Measurements from ENCODE around the gene DDX41. TPM values are rescaled to one million over a fixed set of nuclear protein-coding genes. Genes with fewer than 3 reads are reported as not detected.

The DDX41 gene
- total and polyA plus RNA-seq, 2 donors: 71.3 to 78.0 TPM

GRCh38 chr5:177523711-177524538 is 7.2 kb upstream of the DDX41 start:
- DNase-seq (ENCODE audit: low read depth in 6 of 9, low spot score in 9 of 9): no peak
- no peak overlapping the region for H3K4me3 ChIP-seq (ENCODE audit: low read length in 2 of 2)
- no peaks in the 10 kb centered on the region for H3K9me3 ChIP-seq (ENCODE audit: control insufficient read depth in 2 of 2, insufficient read depth in 1 of 2, low read length in 1 of 2)
- no peaks in the 10 kb centered on the region for H3K4me1 ChIP-seq (ENCODE audit: control insufficient read depth in 2 of 2, insufficient read depth in 2 of 2, low read length in 2 of 2)
- 98% methylated on average over 19 of the region's 19 CpGs for WGBS
- no peak overlapping the region for H3K27ac ChIP-seq (ENCODE audit: low read depth in 1 of 2, low read length in 1 of 2)
- H3K36me3 ChIP-seq (ENCODE audit: control insufficient read depth in 2 of 2, insufficient read depth in 2 of 2, low read length in 1 of 2): peaks cover 84 to 85% of the 10 kb centered on the region in 2 donors
- H3K27me3 ChIP-seq (ENCODE audit: control insufficient read depth in 2 of 2, insufficient read depth in 1 of 2, low read length in 1 of 2): no peaks in the 10 kb centered on the region

- H3K27ac ChIP-seq (ENCODE audit: low read depth in 1 of 2, low read length in 1 of 2): no peak overlapping the region
- no peak for DNase-seq (ENCODE audit: low read depth in 6 of 9, low spot score in 9 of 9)
- peaks cover 58 to 59% of the 10 kb centered on the region in 2 donors for H3K36me3 ChIP-seq (ENCODE audit: control insufficient read depth in 2 of 2, insufficient read depth in 2 of 2, low read length in 1 of 2)
- H3K9me3 ChIP-seq (ENCODE audit: control insufficient read depth in 2 of 2, insufficient read depth in 1 of 2, low read length in 1 of 2): no peaks in the 10 kb centered on the region
- 89% methylated on average over 2 of the region's 2 CpGs for WGBS
- H3K4me3 ChIP-seq (ENCODE audit: low read length in 2 of 2): no peak overlapping the region
- peaks cover 3 to 4% of the 10 kb centered on the region in 2 donors for H3K4me1 ChIP-seq (ENCODE audit: control insufficient read depth in 2 of 2, insufficient read depth in 2 of 2, low read length in 2 of 2)
- no peaks in the 10 kb centered on the region for H3K27me3 ChIP-seq (ENCODE audit: control insufficient read depth in 2 of 2, insufficient read depth in 1 of 2, low read length in 1 of 2)
These were observed 4.3 kb upstream of the DDX41 start for GRCh38 chr5:177520916-177521513.

- Histone ChIP-seq H3K4me3 (ENCODE audit: low read length in 2 of 2) (no peak overlapping the region), H3K9me3 (ENCODE audit: control insufficient read depth in 2 of 2, insufficient read depth in 1 of 2, low read length in 1 of 2) (no peaks in the 10 kb centered on the region), H3K27me3 (ENCODE audit: control insufficient read depth in 2 of 2, insufficient read depth in 1 of 2, low read length in 1 of 2) (no peaks in the 10 kb centered on the region), H3K36me3 (ENCODE audit: control insufficient read depth in 2 of 2, insufficient read depth in 2 of 2, low read length in 1 of 2) (peaks cover 56% of the 10 kb centered on the region in 2 donors), H3K4me1 (ENCODE audit: control insufficient read depth in 2 of 2, insufficient read depth in 2 of 2, low read length in 2 of 2) (peaks cover 11% of the 10 kb centered on the region in 2 donors), H3K27ac (ENCODE audit: low read depth in 1 of 2, low read length in 1 of 2) (no peak overlapping the region)
- DNase-seq (ENCODE audit: low read depth in 6 of 9, low spot score in 9 of 9): no peak
- 97% methylated on average over 3 of the region's 3 CpGs for WGBS
These were observed 3.5 kb upstream of the DDX41 start for GRCh38 chr5:177520271-177520670.

GRCh38 chr5:177519463-177520235 is 2.9 kb upstream of the DDX41 start:
- no peaks in the 10 kb centered on the region for H3K9me3 ChIP-seq (ENCODE audit: control insufficient read depth in 2 of 2, insufficient read depth in 1 of 2, low read length in 1 of 2)
- no peaks in the 10 kb centered on the region for H3K27me3 ChIP-seq (ENCODE audit: control insufficient read depth in 2 of 2, insufficient read depth in 1 of 2, low read length in 1 of 2)
- no peak overlapping the region for H3K4me3 ChIP-seq (ENCODE audit: low read length in 2 of 2)
- no peak overlapping the region for H3K27ac ChIP-seq (ENCODE audit: low read depth in 1 of 2, low read length in 1 of 2)
- peaks cover 56% of the 10 kb centered on the region in 2 donors for H3K36me3 ChIP-seq (ENCODE audit: control insufficient read depth in 2 of 2, insufficient read depth in 2 of 2, low read length in 1 of 2)
- 98% methylated on average over 13 of the region's 13 CpGs for WGBS
- H3K4me1 ChIP-seq (ENCODE audit: control insufficient read depth in 2 of 2, insufficient read depth in 2 of 2, low read length in 2 of 2): peaks cover 11% of the 10 kb centered on the region in 2 donors
- no peak for DNase-seq (ENCODE audit: low read depth in 6 of 9, low spot score in 9 of 9)

- peaks cover 65 to 66% of the 10 kb centered on the region in 2 donors for H3K36me3 ChIP-seq (ENCODE audit: control insufficient read depth in 2 of 2, insufficient read depth in 2 of 2, low read length in 1 of 2)
- no peak for DNase-seq (ENCODE audit: low read depth in 6 of 9, low spot score in 9 of 9)
- H3K27ac ChIP-seq (ENCODE audit: low read depth in 1 of 2, low read length in 1 of 2): no peak overlapping the region
- H3K9me3 ChIP-seq (ENCODE audit: control insufficient read depth in 2 of 2, insufficient read depth in 1 of 2, low read length in 1 of 2): no peaks in the 10 kb centered on the region
- H3K4me1 ChIP-seq (ENCODE audit: control insufficient read depth in 2 of 2, insufficient read depth in 2 of 2, low read length in 2 of 2): peaks cover 11 to 15% of the 10 kb centered on the region in 2 donors
- 88% methylated on average over 7 of the region's 7 CpGs for WGBS
- peak overlapping the region; percentile 64 to 84 for H3K4me3 ChIP-seq (ENCODE audit: low read length in 2 of 2)
- H3K27me3 ChIP-seq (ENCODE audit: control insufficient read depth in 2 of 2, insufficient read depth in 1 of 2, low read length in 1 of 2): no peaks in the 10 kb centered on the region
These were observed 1.2 kb downstream of the DDX41 start for GRCh38 chr5:177515580-177515979.

- no peaks in the 10 kb centered on the region for H3K9me3 ChIP-seq (ENCODE audit: control insufficient read depth in 2 of 2, insufficient read depth in 1 of 2, low read length in 1 of 2)
- WGBS: over 99% methylated on average over 11 of the region's 11 CpGs
These were observed 2.2 kb downstream of the DDX41 start for GRCh38 chr5:177514541-177514940.

GRCh38 chr5:177513500-177513899 is 3.3 kb downstream of the DDX41 start:
- no peak for DNase-seq (ENCODE audit: low read depth in 6 of 9, low spot score in 9 of 9)
- Histone ChIP-seq H3K4me3 (ENCODE audit: low read length in 2 of 2) (no peak overlapping the region), H3K4me1 (ENCODE audit: control insufficient read depth in 2 of 2, insufficient read depth in 2 of 2, low read length in 2 of 2) (peaks cover 28 to 36% of the 10 kb centered on the region in 2 donors), H3K36me3 (ENCODE audit: control insufficient read depth in 2 of 2, insufficient read depth in 2 of 2, low read length in 1 of 2) (peaks cover 51 to 58% of the 10 kb centered on the region in 2 donors), H3K27me3 (ENCODE audit: control insufficient read depth in 2 of 2, insufficient read depth in 1 of 2, low read length in 1 of 2) (no peaks in the 10 kb centered on the region), H3K9me3 (ENCODE audit: control insufficient read depth in 2 of 2, insufficient read depth in 1 of 2, low read length in 1 of 2) (peaks cover 0 to 3% of the 10 kb centered on the region in 2 donors), H3K27ac (ENCODE audit: low read depth in 1 of 2, low read length in 1 of 2) (no peak overlapping the region)
- WGBS: 99% methylated on average over 15 of the region's 15 CpGs

More at GRCh38 chr5:177514541-177514940, 2.2 kb downstream of the DDX41 start:
- peaks cover 18 to 25% of the 10 kb centered on the region in 2 donors for H3K4me1 ChIP-seq (ENCODE audit: control insufficient read depth in 2 of 2, insufficient read depth in 2 of 2, low read length in 2 of 2)
- no peak for DNase-seq (ENCODE audit: low read depth in 6 of 9, low spot score in 9 of 9)
- no peaks in the 10 kb centered on the region for H3K27me3 ChIP-seq (ENCODE audit: control insufficient read depth in 2 of 2, insufficient read depth in 1 of 2, low read length in 1 of 2)
- H3K27ac ChIP-seq (ENCODE audit: low read depth in 1 of 2, low read length in 1 of 2): no peak overlapping the region
- peaks cover 55 to 63% of the 10 kb centered on the region in 2 donors for H3K36me3 ChIP-seq (ENCODE audit: control insufficient read depth in 2 of 2, insufficient read depth in 2 of 2, low read length in 1 of 2)
- H3K4me3 ChIP-seq (ENCODE audit: low read length in 2 of 2): no peak overlapping the region

- WGBS: 97% methylated on average over 16 of the region's 16 CpGs
- Histone ChIP-seq H3K36me3 (ENCODE audit: control insufficient read depth in 2 of 2, insufficient read depth in 2 of 2, low read length in 1 of 2) (peaks cover 51 to 58% of the 10 kb centered on the region in 2 donors), H3K27ac (ENCODE audit: low read depth in 1 of 2, low read length in 1 of 2) (no peak overlapping the region), H3K9me3 (ENCODE audit: control insufficient read depth in 2 of 2, insufficient read depth in 1 of 2, low read length in 1 of 2) (peaks cover 0 to 3% of the 10 kb centered on the region in 2 donors), H3K4me1 (ENCODE audit: control insufficient read depth in 2 of 2, insufficient read depth in 2 of 2, low read length in 2 of 2) (peaks cover 28 to 42% of the 10 kb centered on the region in 2 donors), H3K4me3 (ENCODE audit: low read length in 2 of 2) (no peak overlapping the region), H3K27me3 (ENCODE audit: control insufficient read depth in 2 of 2, insufficient read depth in 1 of 2, low read length in 1 of 2) (no peaks in the 10 kb centered on the region)
- DNase-seq (ENCODE audit: low read depth in 6 of 9, low spot score in 9 of 9): no peak
These were observed 3.9 kb downstream of the DDX41 start for GRCh38 chr5:177512736-177513380.
